CD4-positive, alpha-beta T cell treated with Interleukin-17A for 4 hours (primary cell): ENCODE results near the gene LSAMP.
"Not testable (repeated sequence)": the region's sequence is repeated elsewhere in the genome, so short reads cannot be mapped to it uniquely, and the experiment has no call there.

ENCODE experiments used
- DNase-seq: peaks from one replicate; pipeline ENCODE4 v3.0.0-alpha.2; 2020; ENCODE audit warnings: mixed read lengths

The LSAMP gene

GRCh38 chr3:115784739-115785536 lies 660.3 kb downstream of the LSAMP start:
- DNase-seq, result no peak

- peak; percentile 92 for DNase-seq
Measured at GRCh38 chr3:115783938-115784738, 661.1 kb downstream of the LSAMP start.

GRCh38 chr3:115783426-115783825 lies 661.9 kb downstream of the LSAMP start:
- not testable (repeated sequence) for DNase-seq

GRCh38 chr3:115779011-115779410 lies 666.3 kb downstream of the LSAMP start:
- DNase-seq, result no peak

- no peak for DNase-seq
Measured at GRCh38 chr3:115772951-115773350, 672.3 kb downstream of the LSAMP start.

- no peak for DNase-seq
Measured at GRCh38 chr3:115768661-115769060, 676.6 kb downstream of the LSAMP start.

- no peak for DNase-seq
Measured at GRCh38 chr3:115766587-115767482, 678.5 kb downstream of the LSAMP start.

GRCh38 chr3:115761927-115762305 lies 683.4 kb downstream of the LSAMP start:
- no peak for DNase-seq

GRCh38 chr3:115760716-115761115 lies 684.6 kb downstream of the LSAMP start:
- no peak for DNase-seq

GRCh38 chr3:115758076-115758763 lies 687.1 kb downstream of the LSAMP start:
- no peak for DNase-seq

GRCh38 chr3:115752978-115753377 lies 692.3 kb downstream of the LSAMP start:
- DNase-seq, result not testable (repeated sequence)
